Keratinocyte (primary cell): ENCODE data around the gene SPRYD3.

Experiments used
- EZH2 ChIP-seq: IDR thresholded peaks from one replicate; pipeline ENCODE4 v1.6.1; 2012; ENCODE audit warnings: inconsistent platforms, mild to moderate bottlenecking, low read length, moderate library complexity
- TF ChIP-seq, protein P1 (sequence below), 3 experiments: IDR thresholded peaks in 1 of 3; conservative IDR thresholded peaks in 1 of 3; optimal IDR thresholded peaks in 1 of 3; 2 replicates in 2 of 3; 3 replicates in 1 of 3; pipeline versions ENCODE3 to v1.5.1; 2011; ENCODE audit warnings: low read length in 3 of 3, mild to moderate bottlenecking in 3 of 3, moderate library complexity in 2 of 3, control low read depth in 1 of 3, inconsistent platforms in 1 of 3; ENCODE audit not compliant: insufficient read depth in 2 of 3; ENCODE audit errors: extremely low read depth in 1 of 3

DNA sequence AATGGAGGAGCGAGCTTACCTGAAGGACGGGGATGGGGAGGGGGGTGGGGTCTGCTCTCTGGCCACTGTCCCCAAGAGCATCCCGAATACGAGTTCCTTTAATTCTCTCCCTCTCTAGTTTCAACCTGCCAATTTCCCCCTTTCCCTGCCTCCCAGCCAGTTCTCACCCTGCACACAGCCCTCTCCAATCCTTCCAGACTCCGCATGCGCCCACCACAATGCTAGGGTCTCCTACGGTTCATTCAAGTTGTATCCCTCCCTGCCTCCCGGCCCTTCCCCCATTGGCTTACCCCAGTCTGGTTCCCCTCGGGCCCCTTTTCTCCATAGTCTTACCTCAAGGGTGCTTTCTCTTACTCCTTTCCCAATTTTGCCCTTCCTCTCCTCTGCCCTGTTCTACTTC, 17.6 kb upstream of the SPRYD3 start:
- TF ChIP-seq, protein P1, sequence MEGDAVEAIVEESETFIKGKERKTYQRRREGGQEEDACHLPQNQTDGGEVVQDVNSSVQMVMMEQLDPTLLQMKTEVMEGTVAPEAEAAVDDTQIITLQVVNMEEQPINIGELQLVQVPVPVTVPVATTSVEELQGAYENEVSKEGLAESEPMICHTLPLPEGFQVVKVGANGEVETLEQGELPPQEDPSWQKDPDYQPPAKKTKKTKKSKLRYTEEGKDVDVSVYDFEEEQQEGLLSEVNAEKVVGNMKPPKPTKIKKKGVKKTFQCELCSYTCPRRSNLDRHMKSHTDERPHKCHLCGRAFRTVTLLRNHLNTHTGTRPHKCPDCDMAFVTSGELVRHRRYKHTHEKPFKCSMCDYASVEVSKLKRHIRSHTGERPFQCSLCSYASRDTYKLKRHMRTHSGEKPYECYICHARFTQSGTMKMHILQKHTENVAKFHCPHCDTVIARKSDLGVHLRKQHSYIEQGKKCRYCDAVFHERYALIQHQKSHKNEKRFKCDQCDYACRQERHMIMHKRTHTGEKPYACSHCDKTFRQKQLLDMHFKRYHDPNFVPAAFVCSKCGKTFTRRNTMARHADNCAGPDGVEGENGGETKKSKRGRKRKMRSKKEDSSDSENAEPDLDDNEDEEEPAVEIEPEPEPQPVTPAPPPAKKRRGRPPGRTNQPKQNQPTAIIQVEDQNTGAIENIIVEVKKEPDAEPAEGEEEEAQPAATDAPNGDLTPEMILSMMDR (optimal IDR thresholded peaks at IDR 0.05 in 1 of 3, IDR thresholded peaks at IDR 0.05 in 1 of 3, conservative IDR thresholded peaks at IDR 0.05 in 1 of 3; ENCODE audit: extremely low read depth in 1 of 3, insufficient read depth in 2 of 3, low read length in 3 of 3) = no peak
- no peak for TF ChIP-seq EZH2
